ENCODE measurements around the gene MITF. TPM values are rescaled to one million over a fixed set of nuclear protein-coding genes. Genes with fewer than 3 reads are reported as not detected.
A peak's percentile ranks its signal among the peaks of the same experiment; 100 is the strongest.

MITF gene
- total RNA-seq, 1 donor from 2014 or later: 2.8 TPM

GRCh38 chr3:69868841-69869420 is 129.7 kb downstream of the MITF start:
- DNase-seq (ENCODE audit: extremely low read depth, low read depth, low spot score): no peak

- no peak for DNase-seq (ENCODE audit: extremely low read depth, low read depth, low spot score)
These were observed 130.4 kb downstream of the MITF start for GRCh38 chr3:69869643-69870042.

- DNase-seq (ENCODE audit: extremely low read depth, low read depth, low spot score): no peak
These were observed 132.0 kb downstream of the MITF start for GRCh38 chr3:69871251-69871650.

GRCh38 chr3:69871868-69872267 is 132.6 kb downstream of the MITF start:
- no peak for DNase-seq (ENCODE audit: extremely low read depth, low read depth, low spot score)

GRCh38 chr3:69872783-69873378 is 133.6 kb downstream of the MITF start:
- DNase-seq (ENCODE audit: extremely low read depth, low read depth, low spot score): no peak

- no peak for DNase-seq (ENCODE audit: extremely low read depth, low read depth, low spot score)
These were observed 136.8 kb downstream of the MITF start for GRCh38 chr3:69876073-69876472.

- DNase-seq (ENCODE audit: extremely low read depth, low read depth, low spot score): no peak
These were observed 139.0 kb downstream of the MITF start for GRCh38 chr3:69878254-69878653.

- DNase-seq (ENCODE audit: extremely low read depth, low read depth, low spot score): no peak
These were observed 139.8 kb downstream of the MITF start for GRCh38 chr3:69879051-69879450.

GRCh38 chr3:69880069-69880640 is 140.9 kb downstream of the MITF start:
- no peak for DNase-seq (ENCODE audit: extremely low read depth, low read depth, low spot score)

- DNase-seq (ENCODE audit: extremely low read depth, low read depth, low spot score): no peak
These were observed 141.8 kb downstream of the MITF start for GRCh38 chr3:69881051-69881450.

GRCh38 chr3:69881756-69882428 is 142.6 kb downstream of the MITF start:
- DNase-seq (ENCODE audit: extremely low read depth, low read depth, low spot score): no peak

- no peak for DNase-seq (ENCODE audit: extremely low read depth, low read depth, low spot score)
These were observed 143.3 kb downstream of the MITF start for GRCh38 chr3:69882560-69882959.

- no peak for DNase-seq (ENCODE audit: extremely low read depth, low read depth, low spot score)
These were observed 149.0 kb downstream of the MITF start for GRCh38 chr3:69888040-69888942.

- no peak for DNase-seq (ENCODE audit: extremely low read depth, low read depth, low spot score)
These were observed 149.7 kb downstream of the MITF start for GRCh38 chr3:69888943-69889315.

- peak; percentile 10 for DNase-seq (ENCODE audit: extremely low read depth, low read depth, low spot score)
These were observed 150.8 kb downstream of the MITF start for GRCh38 chr3:69890084-69890483.

- no peak for DNase-seq (ENCODE audit: extremely low read depth, low read depth, low spot score)
These were observed 151.4 kb downstream of the MITF start for GRCh38 chr3:69890691-69891090.

GRCh38 chr3:69892706-69893105 is 153.4 kb downstream of the MITF start:
- no peak for DNase-seq (ENCODE audit: extremely low read depth, low read depth, low spot score)

- no peak for DNase-seq (ENCODE audit: extremely low read depth, low read depth, low spot score)
These were observed 154.0 kb downstream of the MITF start for GRCh38 chr3:69893274-69893673.

- DNase-seq (ENCODE audit: extremely low read depth, low read depth, low spot score): no peak
These were observed 156.8 kb downstream of the MITF start for GRCh38 chr3:69896095-69896494.

- no peak for DNase-seq (ENCODE audit: extremely low read depth, low read depth, low spot score)
These were observed 161.1 kb downstream of the MITF start for GRCh38 chr3:69900331-69900730.

- DNase-seq (ENCODE audit: extremely low read depth, low read depth, low spot score): no peak
These were observed 162.5 kb downstream of the MITF start for GRCh38 chr3:69901802-69902201.
